ENCODE data around the gene APOL4. TPM values are rescaled to one million over a fixed set of nuclear protein-coding genes. Genes with fewer than 3 reads are reported as not detected.
"Not testable (repeated sequence)": the region's sequence is repeated elsewhere in the genome, so short reads cannot be mapped to it uniquely, and the experiment has no call there.

APOL4 gene
- total RNA-seq, 6 donors from 2014 or later = 5.4 to 24.7 (median 10.2) TPM

GRCh38 chr22:36153501-36154422, 47.8 kb downstream of the APOL4 start:
- ATAC-seq (ENCODE audit: low FRiP score in 2 of 2) = no peak

GRCh38 chr22:36152821-36153220, 48.8 kb downstream of the APOL4 start:
- peak in 1 of 2 donors; percentile 1 for DNase-seq
- H3K9me3 ChIP-seq; ATAC-seq (ENCODE audit: low FRiP score in 2 of 2); H3K4me3 ChIP-seq; H3K27me3 ChIP-seq: not testable (repeated sequence)
- H3K4me1 ChIP-seq = peaks cover 78 to 93% (median 84%) of the 10 kb centered on the region in 4 donors
- H3K27ac ChIP-seq = peak overlapping the region in 3 of 4 donors; percentile 91 to 95 (median 91)
- peaks cover 0 to 18% (median 8%) of the 10 kb centered on the region in 4 donors for H3K36me3 ChIP-seq
- WGBS, 2 donors = 74 to 83% methylated on average over 4 of the region's 4 CpGs

More at GRCh38 chr22:36153501-36154422, 47.8 kb downstream of the APOL4 start:
- DNase-seq = peak in 1 of 2 donors; percentile 27
- Histone ChIP-seq H3K36me3 (peaks cover 0 to 10% (median 3%) of the 10 kb centered on the region in 4 donors), H3K4me3 (peak overlapping the region in 1 of 4 donors; percentile 3), H3K4me1 (peaks cover 86 to 95% (median 88%) of the 10 kb centered on the region in 4 donors), H3K9me3 (no peaks in the 10 kb centered on the region), H3K27me3 (no peaks in the 10 kb centered on the region), H3K27ac (peak overlapping the region; percentile 91 to 95 (median 93))
- WGBS, 2 donors = 42 to 51% methylated on average over 12 of the region's 12 CpGs
- no peak for TF ChIP-seq EP300 (IDR thresholded peaks at IDR 0.05)
- no peak for TF ChIP-seq POLR2A (IDR thresholded peaks at IDR 0.05)
- no peak for TF ChIP-seq POLR2AphosphoS5 (IDR thresholded peaks at IDR 0.05)
- no peak for TF ChIP-seq CTCF (IDR thresholded peaks at IDR 0.05)

GRCh38 chr22:36152088-36152487, 49.5 kb downstream of the APOL4 start:
- no peak overlapping the region for H3K4me3 ChIP-seq
- ATAC-seq (ENCODE audit: low FRiP score in 2 of 2) (no peak), DNase-seq (no peak)
- TF ChIP-seq POLR2A (IDR thresholded peaks at IDR 0.05) (no peak), POLR2AphosphoS5 (IDR thresholded peaks at IDR 0.05) (no peak), CTCF (IDR thresholded peaks at IDR 0.05) (no peak), EP300 (IDR thresholded peaks at IDR 0.05) (no peak)
- peak overlapping the region in 2 of 4 donors; percentile 91 to 95 for H3K27ac ChIP-seq
- no peaks in the 10 kb centered on the region for H3K27me3 ChIP-seq
- peaks cover 71 to 93% (median 82%) of the 10 kb centered on the region in 4 donors for H3K4me1 ChIP-seq
- no peaks in the 10 kb centered on the region for H3K9me3 ChIP-seq
- whole genome bisulfite sequencing, 2 donors = 69 to 78% methylated on average over 3 of the region's 3 CpGs
- H3K36me3 ChIP-seq = peaks cover 0 to 25% (median 12%) of the 10 kb centered on the region in 4 donors

GRCh38 chr22:36151006-36151595, 50.5 kb downstream of the APOL4 start:
- no peak for TF ChIP-seq CTCF (IDR thresholded peaks at IDR 0.05)
- no peak for TF ChIP-seq POLR2AphosphoS5 (IDR thresholded peaks at IDR 0.05)
- TF ChIP-seq EP300 (IDR thresholded peaks at IDR 0.05) = no peak
- no peak for TF ChIP-seq POLR2A (IDR thresholded peaks at IDR 0.05)
- H3K36me3 ChIP-seq = peaks cover 0 to 31% (median 12%) of the 10 kb centered on the region in 4 donors
- 55 to 70% methylated on average over 3 of the region's 3 CpGs for WGBS, 2 donors
- peak in 1 of 2 donors; percentile 45 for ATAC-seq (ENCODE audit: low FRiP score in 2 of 2)
- DNase-seq = peak in 1 of 2 donors; percentile 3
- H3K27me3 ChIP-seq = no peaks in the 10 kb centered on the region
- H3K9me3 ChIP-seq = no peaks in the 10 kb centered on the region
- H3K4me3 ChIP-seq = no peak overlapping the region
- peaks cover 62 to 86% (median 77%) of the 10 kb centered on the region in 4 donors for H3K4me1 ChIP-seq
- H3K27ac ChIP-seq = peak overlapping the region; percentile 37 to 95 (median 76)

GRCh38 chr22:36149441-36149840, 52.2 kb downstream of the APOL4 start:
- DNase-seq (peak in 1 of 2 donors; percentile 20), ATAC-seq (ENCODE audit: low FRiP score in 2 of 2) (no peak)
- H3K27me3 ChIP-seq = no peaks in the 10 kb centered on the region
- H3K27ac ChIP-seq = peak overlapping the region in 3 of 4 donors; percentile 12 to 95 (median 91)
- peaks cover 0 to 42% (median 14%) of the 10 kb centered on the region in 4 donors for H3K36me3 ChIP-seq
- H3K4me1 ChIP-seq = peaks cover 53 to 76% (median 66%) of the 10 kb centered on the region in 4 donors
- no peaks in the 10 kb centered on the region for H3K9me3 ChIP-seq
- TF ChIP-seq POLR2A (IDR thresholded peaks at IDR 0.05) (no peak), EP300 (IDR thresholded peaks at IDR 0.05) (no peak), POLR2AphosphoS5 (IDR thresholded peaks at IDR 0.05) (no peak), CTCF (IDR thresholded peaks at IDR 0.05) (no peak)
- WGBS, 2 donors = 67 to 70% methylated on average over 4 of the region's 4 CpGs
- H3K4me3 ChIP-seq = no peak overlapping the region
